Jurkat, Clone E6-1 (cell line): ENCODE results near the gene TNFAIP2.
"Not testable (repeated sequence)": the region's sequence is repeated elsewhere in the genome, so short reads cannot be mapped to it uniquely, and the experiment has no call there.

Experiments
- DNase-seq: peaks from one replicate; pipeline ENCODE4 v3.0.0-alpha.2; 2011; ENCODE audit warnings: low read depth, low spot score
- H3K4me3 ChIP-seq: 2 replicates; pipeline ENCODE4 v1.5.1; 2011; ENCODE audit warnings: mild to moderate bottlenecking, low read length, control low read depth, moderate library complexity

Gene TNFAIP2

DNA sequence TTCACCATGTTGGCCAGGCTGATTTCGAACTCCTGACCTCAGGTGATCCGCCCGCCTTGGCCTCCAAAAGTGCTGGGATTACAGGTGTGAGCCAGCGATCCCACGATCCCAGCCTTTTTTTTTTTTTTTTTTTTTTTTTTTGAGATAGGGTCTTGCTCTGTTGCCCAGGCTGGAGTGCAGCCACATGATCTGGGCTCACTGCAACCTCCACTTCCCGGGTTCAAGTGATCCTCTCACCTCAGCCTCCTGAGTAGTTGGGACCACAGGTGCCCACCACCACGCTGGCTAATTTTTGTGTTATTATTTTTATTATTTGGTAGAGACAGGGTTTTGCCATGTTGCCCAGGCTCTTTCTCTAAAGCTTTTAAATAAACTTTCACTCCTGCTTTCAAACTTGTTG, 5.8 kb upstream of the TNFAIP2 start:
- not testable (repeated sequence) for H3K4me3 ChIP-seq, DNase-seq

DNA sequence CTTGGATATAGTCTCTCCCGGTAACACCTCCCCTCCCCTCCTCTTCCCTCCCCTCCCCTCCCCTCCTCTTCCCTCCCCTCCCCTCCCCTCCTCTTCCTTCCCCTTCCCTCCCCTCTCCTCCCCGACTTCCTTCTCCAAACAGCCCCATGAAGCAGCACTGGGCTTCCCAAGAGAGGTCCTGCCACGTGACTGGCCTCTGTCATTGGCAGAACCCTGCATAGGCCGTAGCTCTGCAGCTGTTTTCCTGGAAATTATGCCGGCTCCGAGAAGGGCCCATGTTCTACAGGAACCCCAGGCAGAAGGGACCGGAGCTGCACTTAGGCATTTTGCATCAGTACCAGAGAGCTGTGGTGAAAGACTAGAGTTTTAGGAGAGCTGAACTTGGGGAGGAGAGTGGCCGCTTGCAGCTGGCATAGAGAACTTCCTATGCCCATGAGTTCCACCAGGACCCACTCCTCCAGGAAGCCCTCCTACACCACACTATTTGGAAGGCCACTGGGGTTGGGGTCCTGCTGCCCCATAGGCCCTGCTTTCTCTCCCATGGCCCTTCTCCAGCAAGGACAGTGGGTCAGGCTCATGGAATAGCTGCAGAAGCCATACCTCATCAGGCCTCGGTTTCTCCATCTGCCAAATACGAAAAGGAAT, 5.1 kb upstream of the TNFAIP2 start:
- DNase-seq: no peak
- no peak overlapping the region for H3K4me3 ChIP-seq

DNA sequence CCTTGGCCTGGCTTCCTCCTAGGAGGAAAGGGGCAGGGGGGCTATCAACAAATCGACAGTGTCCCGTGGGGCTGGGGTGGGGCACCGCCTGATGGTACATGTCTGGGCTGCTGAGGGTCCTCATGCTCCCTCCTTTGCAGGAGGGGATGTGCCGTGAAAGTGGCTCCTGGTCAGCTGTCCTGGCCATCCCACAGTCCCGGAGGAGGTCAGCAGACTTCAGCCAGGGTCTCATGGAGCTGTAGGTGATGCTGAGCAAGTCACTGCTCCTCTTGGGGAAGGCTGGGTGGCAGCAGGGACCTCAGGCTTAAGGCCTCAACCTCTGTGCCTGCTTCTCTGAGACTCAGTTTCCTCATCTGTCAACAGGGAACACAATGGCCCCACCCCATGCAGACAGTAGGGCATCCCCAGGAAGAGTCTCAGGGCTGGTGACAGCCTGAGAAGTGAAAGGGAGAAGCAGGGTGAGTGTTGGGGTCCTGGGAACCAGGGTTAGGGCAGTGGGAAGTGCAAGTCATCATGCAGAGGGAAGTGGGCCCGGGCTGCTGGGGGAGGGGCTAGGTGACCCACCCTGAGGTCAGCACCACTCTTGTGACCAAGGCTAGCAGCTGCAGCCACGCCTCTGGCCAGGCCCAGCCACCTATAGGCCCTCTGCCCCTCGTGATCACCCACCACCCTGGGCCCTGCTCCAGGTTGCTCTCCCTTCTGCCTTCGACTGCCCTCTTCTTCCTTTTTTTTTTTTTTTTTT, 4.4 kb upstream of the TNFAIP2 start:
- H3K4me3 ChIP-seq: no peak overlapping the region
- no peak for DNase-seq

DNA sequence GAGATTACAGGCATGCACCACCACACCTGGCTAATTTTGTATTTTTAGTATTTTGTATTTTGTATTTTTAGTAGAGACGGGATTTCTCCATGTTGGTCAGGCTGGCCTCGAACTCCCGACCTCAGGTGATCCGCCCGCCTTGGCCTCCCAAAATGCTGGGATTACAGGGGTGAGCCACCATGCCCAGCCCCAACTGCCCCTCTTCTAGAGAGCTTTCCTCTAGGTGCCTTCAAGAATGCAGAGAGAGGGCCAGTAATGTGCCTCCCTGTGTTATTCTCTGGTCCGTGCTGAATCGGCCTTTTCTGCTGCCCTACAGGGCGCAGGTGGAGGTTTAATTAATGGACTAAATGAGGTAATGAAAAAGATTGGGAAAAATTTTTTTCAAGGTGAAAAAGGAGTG, 3.7 kb upstream of the TNFAIP2 start:
- H3K4me3 ChIP-seq, DNase-seq: not testable (repeated sequence)

DNA sequence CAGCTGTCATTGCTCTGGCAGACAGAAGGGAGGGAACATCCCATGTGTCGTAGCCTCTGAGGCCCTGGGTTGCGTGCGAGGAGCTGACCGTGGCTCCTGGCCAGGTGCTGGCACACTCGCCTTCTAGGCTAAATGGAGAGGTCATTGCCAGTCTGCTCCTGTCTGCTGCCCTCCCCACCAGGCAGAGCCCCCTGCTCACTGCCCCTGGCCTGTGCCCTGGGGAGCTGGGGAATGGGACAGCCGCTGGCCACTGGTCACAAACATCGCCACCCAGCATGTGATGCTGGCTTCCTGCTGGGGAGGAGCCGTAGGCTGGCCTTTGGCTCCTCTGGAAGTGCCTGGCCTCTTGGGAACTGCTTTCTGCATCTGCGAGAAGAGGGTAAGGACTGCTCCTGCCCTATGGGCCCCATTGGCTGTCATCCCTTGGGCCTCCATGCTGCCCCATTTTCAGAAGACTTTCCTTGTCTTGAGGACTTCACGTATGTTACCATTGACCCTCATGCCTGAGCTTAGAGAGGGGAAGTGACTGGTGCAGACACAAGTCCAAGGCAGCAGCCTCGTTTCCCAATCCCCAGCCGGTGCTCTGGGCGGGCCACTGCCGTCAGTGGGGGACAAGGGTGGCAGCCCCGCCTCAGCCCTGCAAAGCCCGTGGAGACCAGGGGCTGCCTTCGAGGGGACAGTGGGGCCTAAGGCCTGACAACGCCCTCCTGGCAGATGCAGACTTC, 2.0 kb upstream of the TNFAIP2 start:
- H3K4me3 ChIP-seq: no peak overlapping the region
- no peak for DNase-seq

DNA sequence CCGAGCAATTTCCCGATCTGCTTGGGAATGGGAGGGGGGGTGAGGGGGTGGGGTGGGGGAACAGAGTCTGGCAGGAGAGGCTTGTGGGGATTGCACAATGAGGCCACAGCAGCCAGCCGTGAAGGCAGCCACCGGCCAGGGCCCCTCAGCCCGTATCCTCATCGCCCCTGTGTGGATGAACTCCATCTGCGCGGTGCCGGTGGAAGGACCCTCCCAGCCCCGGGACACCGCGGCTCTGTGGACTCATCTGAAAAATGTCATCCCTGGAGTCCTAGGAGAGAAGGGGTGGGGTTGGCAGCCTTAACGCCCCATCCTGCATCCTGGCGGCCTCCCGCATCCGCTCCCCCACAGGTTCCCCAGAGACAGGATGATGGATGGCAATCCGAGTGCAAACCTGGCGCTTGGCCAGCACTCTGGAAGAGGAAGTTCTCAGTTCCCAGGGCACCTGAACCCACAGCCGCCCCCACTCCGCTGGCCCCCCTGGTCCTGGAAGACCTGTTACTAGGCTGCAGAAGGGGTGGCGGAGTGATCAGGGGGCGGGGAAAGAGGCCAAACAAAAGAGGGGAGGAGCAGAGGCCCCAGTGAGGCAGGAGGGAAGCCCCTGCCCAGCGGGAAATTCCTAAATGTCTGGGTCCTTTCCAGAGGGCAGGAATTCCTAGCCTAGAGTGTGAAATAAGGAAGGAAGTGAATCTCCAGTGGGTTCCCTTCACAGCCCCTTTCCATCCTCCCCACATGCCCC, 1.2 kb upstream of the TNFAIP2 start:
- H3K4me3 ChIP-seq: no peak overlapping the region
- no peak for DNase-seq

DNA sequence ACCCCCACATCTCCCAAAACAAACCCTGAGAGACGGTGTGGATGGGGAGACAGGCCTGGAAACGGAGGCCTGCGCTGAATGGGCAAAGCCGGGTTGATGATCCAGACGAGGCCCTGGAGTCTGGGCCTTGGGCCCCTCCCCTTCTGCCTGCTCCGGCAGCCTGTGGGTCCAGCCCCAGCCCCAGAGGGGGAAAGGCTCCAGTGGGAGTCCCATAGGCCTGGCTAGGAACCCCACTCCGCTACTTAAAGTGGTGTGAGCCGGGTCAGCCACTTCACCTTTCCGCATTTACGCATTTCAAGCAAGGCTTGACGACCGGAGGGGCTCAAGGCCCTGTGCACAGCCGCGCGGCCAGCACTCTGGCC, 695 bp upstream of the TNFAIP2 start:
- no peak for DNase-seq
- no peak overlapping the region for H3K4me3 ChIP-seq

DNA sequence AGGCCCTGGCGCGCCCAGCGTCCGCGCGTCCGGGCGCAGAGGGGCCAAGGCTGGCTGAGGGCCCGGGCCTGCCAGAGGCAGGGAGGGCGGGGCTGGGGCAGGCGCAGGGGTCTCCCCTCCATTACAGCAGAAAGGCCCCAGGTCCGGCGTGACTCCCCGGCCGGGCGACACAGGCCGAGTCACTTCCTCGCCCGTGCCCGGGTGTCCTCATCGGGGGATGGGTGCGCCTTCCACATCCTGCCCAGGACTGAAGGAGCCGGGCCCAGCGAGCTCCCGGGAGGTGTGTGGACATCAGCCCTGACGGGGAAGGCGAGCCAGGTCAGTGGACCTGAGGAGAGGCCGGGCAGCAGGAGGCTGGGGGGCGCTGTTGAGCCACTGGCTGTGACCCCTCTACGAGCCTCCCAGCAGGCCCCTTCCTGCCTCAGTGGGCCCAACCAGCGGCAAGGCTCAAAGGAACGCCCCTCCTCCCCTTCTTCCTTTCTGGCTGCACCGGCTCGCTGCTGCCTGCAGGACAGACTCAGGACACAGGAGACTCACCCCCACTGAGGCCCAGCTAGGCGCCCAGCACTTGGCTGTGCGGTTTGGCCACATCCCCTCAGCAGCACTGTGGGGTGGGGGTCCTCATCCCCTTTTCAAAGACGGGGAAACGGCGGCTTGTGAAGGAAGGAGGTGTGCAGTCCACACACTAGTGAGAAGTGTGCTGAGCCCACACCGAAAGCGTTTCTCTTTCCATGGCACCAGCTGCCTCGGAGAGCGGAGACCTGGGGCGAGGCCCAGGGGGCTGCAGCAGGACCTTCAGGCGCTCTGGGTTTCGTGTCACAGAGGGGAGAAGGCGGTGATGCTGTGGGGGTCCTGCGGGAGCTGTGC, 606 bp downstream of the TNFAIP2 start:
- H3K4me3 ChIP-seq: no peak overlapping the region
- no peak for DNase-seq

DNA sequence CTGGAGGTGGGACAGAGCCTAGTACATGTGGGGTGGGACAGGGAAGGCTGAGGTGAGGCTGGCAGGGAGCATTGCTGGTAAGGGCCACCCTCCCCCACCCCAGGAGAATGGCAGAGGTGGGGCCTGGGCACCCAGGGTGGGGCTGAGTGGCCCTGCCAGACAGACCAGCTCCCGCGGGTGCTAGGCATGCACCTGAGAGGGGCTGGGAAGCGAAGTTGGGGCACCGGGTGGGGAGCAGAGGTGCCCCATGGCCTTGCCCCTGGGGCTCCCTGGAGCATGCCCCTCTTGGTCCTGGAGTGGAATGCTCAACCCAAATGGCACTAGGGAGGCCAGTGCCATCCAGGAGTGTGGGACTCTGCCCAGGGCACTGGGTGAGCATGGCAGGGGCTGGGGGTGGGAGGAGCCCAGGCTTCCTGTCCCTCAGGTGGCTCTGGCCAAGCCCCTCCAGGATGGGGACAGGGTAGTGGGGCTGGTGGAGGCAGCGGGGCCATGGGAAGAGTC, 1.3 kb downstream of the TNFAIP2 start:
- no peak for DNase-seq
- no peak overlapping the region for H3K4me3 ChIP-seq

DNA sequence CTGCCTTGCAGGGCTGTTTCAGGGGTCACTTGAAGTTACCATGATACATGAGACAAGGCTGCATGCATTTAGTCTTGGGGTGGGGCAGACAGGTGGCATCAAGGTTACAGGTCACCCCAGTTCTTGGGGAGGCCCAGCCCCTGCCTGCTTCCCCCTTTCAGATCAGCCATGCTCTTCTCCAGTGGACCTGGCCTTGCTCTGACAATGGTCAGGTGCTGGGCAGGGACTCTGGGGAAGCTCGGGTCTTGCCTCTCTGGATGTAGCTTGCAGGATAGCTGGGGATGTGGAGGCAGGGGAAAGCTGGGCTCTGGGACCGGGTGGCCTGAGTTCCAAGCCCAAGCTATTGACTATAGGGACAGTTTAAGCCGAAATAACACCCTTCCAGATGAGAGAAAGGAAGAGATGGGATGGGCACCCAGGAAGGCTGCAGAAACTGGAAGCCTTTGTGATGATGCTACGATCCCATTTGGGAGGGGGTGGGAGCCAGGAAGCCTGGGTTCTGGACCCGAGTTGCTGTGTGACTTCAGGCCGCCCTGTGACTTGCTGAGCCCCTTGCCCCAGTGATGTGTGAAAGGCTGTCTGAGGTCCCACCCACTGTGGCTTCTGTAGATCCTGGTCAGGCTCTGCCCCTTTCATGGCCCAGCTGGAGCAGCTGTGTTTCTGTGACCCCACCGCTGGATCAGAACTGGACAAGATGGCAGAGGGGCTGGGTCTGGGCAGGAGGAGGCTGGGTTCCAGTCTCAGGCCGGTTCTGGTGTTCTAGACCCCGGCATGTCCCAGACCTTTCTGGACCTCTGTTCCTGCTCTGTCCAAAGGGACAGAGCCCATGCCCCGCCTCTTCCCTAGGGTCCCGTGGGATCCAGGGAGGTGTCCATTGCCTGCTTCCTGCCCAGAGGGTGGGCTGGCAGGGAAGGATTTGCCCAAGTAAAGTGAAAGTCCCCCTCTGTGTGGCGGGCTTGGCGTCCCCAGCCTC, 2.1 kb downstream of the TNFAIP2 start:
- H3K4me3 ChIP-seq: no peak overlapping the region
- DNase-seq: no peak

DNA sequence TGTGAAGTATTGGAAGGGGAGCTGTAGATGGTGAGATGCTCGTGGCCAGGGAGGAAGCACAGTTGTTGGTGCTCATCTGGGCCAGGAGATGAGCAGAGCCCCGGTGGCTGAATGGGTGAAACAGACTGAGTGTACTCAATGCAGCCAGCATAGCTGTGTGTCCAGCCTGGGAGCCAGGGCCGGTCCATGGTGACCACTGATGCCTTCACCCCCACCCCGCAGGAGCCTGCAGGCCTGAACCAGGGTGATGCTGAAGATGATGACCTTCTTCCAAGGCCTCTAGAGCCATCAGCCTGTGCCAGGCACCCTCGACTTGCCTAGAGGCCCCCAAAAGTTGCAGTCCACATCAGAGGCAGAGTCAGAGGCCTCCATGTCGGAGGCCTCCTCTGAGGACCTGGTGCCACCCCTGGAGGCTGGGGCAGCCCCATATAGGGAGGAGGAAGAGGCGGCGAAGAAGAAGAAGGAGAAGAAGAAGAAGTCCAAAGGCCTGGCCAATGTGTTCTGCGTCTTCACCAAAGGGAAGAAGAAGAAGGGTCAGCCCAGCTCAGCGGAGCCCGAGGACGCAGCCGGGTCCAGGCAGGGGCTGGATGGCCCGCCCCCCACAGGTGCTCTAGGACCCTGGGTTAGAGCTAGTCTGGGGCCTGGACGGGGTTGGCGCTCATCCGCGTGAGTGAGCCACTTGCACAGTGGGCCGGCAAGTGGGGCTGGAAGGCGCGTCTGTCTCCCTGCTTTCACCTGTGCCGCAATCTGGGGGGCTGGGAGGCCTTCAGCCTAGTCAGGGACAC, 3.0 kb downstream of the TNFAIP2 start:
- no peak for DNase-seq
- H3K4me3 ChIP-seq: no peak overlapping the region

DNA sequence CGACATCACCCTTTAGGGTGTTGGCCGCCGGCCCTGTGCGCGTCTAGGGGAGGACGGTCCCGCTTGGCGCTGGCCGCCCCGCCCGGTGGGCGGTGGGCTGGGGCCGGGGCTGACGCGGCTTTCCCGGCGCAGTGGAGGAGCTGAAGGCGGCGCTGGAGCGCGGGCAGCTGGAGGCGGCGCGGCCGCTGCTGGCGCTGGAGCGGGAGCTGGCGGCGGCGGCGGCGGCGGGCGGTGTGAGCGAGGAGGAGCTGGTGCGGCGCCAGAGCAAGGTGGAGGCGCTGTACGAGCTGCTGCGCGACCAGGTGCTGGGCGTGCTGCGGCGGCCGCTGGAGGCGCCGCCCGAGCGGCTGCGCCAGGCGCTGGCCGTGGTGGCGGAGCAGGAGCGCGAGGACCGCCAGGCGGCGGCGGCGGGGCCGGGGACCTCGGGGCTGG, 3.6 kb downstream of the TNFAIP2 start:
- no peak for DNase-seq
- no peak overlapping the region for H3K4me3 ChIP-seq

DNA sequence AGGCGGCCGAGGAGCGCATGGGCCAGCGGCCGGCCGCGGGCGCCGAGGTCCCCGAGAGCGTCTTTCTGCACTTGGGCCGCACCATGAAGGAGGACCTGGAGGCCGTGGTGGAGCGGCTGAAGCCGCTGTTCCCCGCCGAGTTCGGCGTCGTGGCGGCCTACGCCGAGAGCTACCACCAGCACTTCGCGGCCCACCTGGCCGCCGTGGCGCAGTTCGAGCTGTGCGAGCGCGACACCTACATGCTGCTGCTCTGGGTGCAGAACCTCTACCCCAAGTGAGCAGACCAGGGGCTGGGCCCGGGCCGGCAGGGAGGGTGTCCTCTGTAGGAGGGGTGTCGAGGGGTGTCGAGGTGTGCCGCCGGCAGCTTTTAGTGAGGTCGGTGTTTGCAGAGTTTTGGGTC, 4.1 kb downstream of the TNFAIP2 start:
- DNase-seq: no peak
- no peak overlapping the region for H3K4me3 ChIP-seq

DNA sequence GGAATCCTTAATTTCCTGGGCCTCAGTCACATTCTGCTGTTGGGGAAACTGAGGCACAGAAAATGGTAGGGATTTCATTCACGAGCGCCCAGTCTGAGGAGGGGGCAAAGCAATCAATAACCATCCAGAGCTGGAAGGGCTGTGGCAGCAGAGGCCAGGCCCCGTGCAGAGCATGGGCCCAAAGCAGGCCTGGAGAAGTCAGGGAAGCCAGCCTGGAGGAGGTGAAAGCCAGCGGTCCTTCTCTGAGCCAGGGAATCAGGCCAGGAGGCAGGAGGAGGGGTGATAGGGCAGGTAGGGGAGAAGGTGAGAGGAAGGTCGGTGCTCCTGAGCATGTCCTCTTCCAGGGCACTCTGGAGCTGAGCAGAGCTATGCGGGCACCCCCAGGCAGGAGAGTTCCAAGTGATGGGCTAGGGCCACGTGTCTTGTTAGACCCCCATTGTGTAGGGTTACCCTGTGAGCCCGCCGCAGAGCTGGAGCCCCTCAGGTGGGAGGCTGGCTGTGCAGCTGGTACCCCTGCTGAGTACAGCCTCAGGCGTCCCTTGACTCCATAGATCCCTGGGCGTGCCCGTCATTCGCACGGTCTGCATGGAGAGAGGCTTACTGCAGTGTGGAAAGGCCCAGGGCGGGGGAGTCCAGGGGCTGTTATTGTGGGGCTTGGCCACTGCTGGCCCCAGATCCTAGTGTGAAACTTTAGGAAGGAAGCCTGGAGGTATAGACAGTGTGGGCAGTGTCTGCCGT, 4.8 kb downstream of the TNFAIP2 start:
- no peak overlapping the region for H3K4me3 ChIP-seq
- DNase-seq: no peak

DNA sequence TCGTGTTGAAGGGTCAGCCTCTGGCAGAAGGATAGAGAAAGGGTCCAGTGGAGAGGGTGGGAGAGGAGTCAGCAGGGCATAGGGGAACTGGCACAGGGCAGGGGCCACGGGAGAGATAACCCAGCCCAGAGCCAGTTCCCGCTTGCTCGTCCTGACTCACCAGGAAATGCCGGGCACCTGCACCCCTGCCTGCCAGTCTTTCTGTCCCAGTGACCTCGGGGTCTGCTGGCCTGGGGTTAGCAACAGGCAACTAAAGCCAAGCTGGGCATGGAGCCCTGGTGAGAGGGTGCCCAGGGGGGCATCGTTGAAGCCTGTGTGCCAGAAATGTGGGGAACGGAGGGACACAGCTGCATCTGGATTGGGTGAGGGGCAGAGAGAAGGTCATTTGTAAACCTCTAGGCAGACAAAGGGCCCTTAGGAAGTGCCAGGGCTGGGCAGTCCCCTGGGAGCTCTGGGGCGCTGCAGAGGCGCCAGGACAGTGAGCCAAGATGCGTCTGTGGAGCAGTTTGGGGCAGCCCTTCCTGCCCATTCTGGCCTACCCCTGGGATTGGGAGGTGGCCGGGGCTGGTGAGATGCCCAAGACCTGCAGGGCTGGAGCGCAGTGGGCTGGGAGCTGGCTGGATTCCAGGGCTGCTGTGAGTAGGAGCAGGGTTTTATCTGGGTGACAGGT, 5.5 kb downstream of the TNFAIP2 start:
- DNase-seq: no peak

More for the DNA sequence above, 5.5 kb downstream of the TNFAIP2 start:
- H3K4me3 ChIP-seq: no peak overlapping the region
